ENCODE measurements around the gene DEK.

The DEK gene

GRCh38 chr6:18207438-18207837, 56.9 kb downstream of the DEK start:
- Histone ChIP-seq H3K4me2 (no peak overlapping the region), H3K9ac (no peak overlapping the region), H3K4me3 (IDR thresholded peaks at IDR 0.05; ENCODE audit: insufficient read depth, low read depth, low read length) (no peak overlapping the region), H3K27ac (no peak overlapping the region), H2AFZ (ENCODE audit: low read depth) (no peak overlapping the region), H3K4me1 (ENCODE audit: low read depth, poor library complexity, severe bottlenecking) (no peaks in the 10 kb centered on the region), H4K20me1 (ENCODE audit: insufficient read depth) (no peaks in the 10 kb centered on the region), H3K27me3 (ENCODE audit: insufficient read depth, low read depth) (no peaks in the 10 kb centered on the region), H3K79me2 (ENCODE audit: insufficient read depth, low read depth) (no peaks in the 10 kb centered on the region), H3K36me3 (ENCODE audit: insufficient read depth) (no peaks in the 10 kb centered on the region)
- TF ChIP-seq, protein P1, sequence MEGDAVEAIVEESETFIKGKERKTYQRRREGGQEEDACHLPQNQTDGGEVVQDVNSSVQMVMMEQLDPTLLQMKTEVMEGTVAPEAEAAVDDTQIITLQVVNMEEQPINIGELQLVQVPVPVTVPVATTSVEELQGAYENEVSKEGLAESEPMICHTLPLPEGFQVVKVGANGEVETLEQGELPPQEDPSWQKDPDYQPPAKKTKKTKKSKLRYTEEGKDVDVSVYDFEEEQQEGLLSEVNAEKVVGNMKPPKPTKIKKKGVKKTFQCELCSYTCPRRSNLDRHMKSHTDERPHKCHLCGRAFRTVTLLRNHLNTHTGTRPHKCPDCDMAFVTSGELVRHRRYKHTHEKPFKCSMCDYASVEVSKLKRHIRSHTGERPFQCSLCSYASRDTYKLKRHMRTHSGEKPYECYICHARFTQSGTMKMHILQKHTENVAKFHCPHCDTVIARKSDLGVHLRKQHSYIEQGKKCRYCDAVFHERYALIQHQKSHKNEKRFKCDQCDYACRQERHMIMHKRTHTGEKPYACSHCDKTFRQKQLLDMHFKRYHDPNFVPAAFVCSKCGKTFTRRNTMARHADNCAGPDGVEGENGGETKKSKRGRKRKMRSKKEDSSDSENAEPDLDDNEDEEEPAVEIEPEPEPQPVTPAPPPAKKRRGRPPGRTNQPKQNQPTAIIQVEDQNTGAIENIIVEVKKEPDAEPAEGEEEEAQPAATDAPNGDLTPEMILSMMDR (conservative IDR thresholded peaks at IDR 0.05; ENCODE audit: low read depth, low read length), result no peak

GRCh38 chr6:18206591-18206990, 57.7 kb downstream of the DEK start:
- Histone ChIP-seq H3K36me3 (ENCODE audit: insufficient read depth) (no peaks in the 10 kb centered on the region), H3K79me2 (ENCODE audit: insufficient read depth, low read depth) (no peaks in the 10 kb centered on the region), H3K4me1 (ENCODE audit: low read depth, poor library complexity, severe bottlenecking) (no peaks in the 10 kb centered on the region), H3K9ac (no peak overlapping the region), H3K4me3 (IDR thresholded peaks at IDR 0.05; ENCODE audit: insufficient read depth, low read depth, low read length) (no peak overlapping the region), H3K27me3 (ENCODE audit: insufficient read depth, low read depth) (no peaks in the 10 kb centered on the region), H3K27ac (no peak overlapping the region), H4K20me1 (ENCODE audit: insufficient read depth) (no peaks in the 10 kb centered on the region), H2AFZ (ENCODE audit: low read depth) (no peak overlapping the region), H3K4me2 (no peak overlapping the region)
- TF ChIP-seq, protein P1 (conservative IDR thresholded peaks at IDR 0.05; ENCODE audit: low read depth, low read length), result no peak

- TF ChIP-seq, protein P1 (conservative IDR thresholded peaks at IDR 0.05; ENCODE audit: low read depth, low read length), result no peak
- Histone ChIP-seq H3K79me2 (ENCODE audit: insufficient read depth, low read depth) (no peaks in the 10 kb centered on the region), H2AFZ (ENCODE audit: low read depth) (no peak overlapping the region)
These were observed 59.6 kb downstream of the DEK start for GRCh38 chr6:18204691-18205090.

DNA sequence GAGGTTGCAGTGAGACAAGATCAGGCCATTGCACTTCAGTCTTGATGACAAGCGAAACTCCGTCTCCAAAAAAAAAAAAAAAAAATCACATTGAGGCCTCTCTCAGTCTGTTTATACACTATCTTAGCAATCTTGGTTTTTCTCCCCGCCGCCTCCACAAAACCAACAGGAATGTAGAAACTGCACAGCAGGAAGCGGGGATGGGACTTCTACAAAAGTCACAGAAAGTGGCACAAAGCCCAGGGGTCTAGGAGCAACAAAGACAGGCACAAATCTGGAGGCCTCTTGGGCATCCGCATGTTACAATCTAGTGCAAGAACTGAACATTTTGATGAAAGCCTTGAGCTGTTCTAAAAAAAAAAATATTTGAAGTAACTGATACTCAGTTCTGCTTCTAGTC, 60.5 kb downstream of the DEK start:
- Histone ChIP-seq H3K4me3 (IDR thresholded peaks at IDR 0.05; ENCODE audit: insufficient read depth, low read depth, low read length) (no peak overlapping the region), H3K27me3 (ENCODE audit: insufficient read depth, low read depth) (no peaks in the 10 kb centered on the region), H4K20me1 (ENCODE audit: insufficient read depth) (no peaks in the 10 kb centered on the region), H3K9ac (no peak overlapping the region), H3K4me1 (ENCODE audit: low read depth, poor library complexity, severe bottlenecking) (no peaks in the 10 kb centered on the region), H3K27ac (no peak overlapping the region), H2AFZ (ENCODE audit: low read depth) (no peak overlapping the region), H3K4me2 (no peak overlapping the region), H3K36me3 (ENCODE audit: insufficient read depth) (no peaks in the 10 kb centered on the region), H3K79me2 (ENCODE audit: insufficient read depth, low read depth) (no peaks in the 10 kb centered on the region)
- TF ChIP-seq, protein P1 (conservative IDR thresholded peaks at IDR 0.05; ENCODE audit: low read depth, low read length), result no peak

More at GRCh38 chr6:18204691-18205090, 59.6 kb downstream of the DEK start:
- Histone ChIP-seq H3K27me3 (ENCODE audit: insufficient read depth, low read depth) (no peaks in the 10 kb centered on the region), H3K36me3 (ENCODE audit: insufficient read depth) (no peaks in the 10 kb centered on the region), H3K4me3 (IDR thresholded peaks at IDR 0.05; ENCODE audit: insufficient read depth, low read depth, low read length) (no peak overlapping the region), H3K4me1 (ENCODE audit: low read depth, poor library complexity, severe bottlenecking) (no peaks in the 10 kb centered on the region), H3K27ac (no peak overlapping the region), H3K4me2 (no peak overlapping the region), H3K9ac (no peak overlapping the region), H4K20me1 (ENCODE audit: insufficient read depth) (no peaks in the 10 kb centered on the region)
